Type B pancreatic cell (in vitro differentiated cells): ENCODE results near the gene IRF4. TPM values are rescaled to one million over a fixed set of nuclear protein-coding genes. Genes with fewer than 3 reads are reported as not detected.

ENCODE experiments used
- DNase-seq: peaks from one replicate; pipeline ENCODE4 v3.0.0; 2021; ENCODE audit warnings: mixed read lengths; ENCODE audit not compliant: unreplicated experiment; ENCODE audit errors: extremely low spot score
- H3K27ac Mint-ChIP-seq: 2 replicates; pipeline ENCODE4 v1.8.0; 2021; ENCODE audit warnings: mild to moderate bottlenecking, mixed read lengths
- H3K27me3 Mint-ChIP-seq: 2 replicates; pipeline ENCODE4 v1.8.0; 2021; ENCODE audit warnings: mixed read lengths
- H3K36me3 Mint-ChIP-seq: 2 replicates; pipeline ENCODE4 v1.8.0; 2021; ENCODE audit warnings: mixed read lengths
- H3K4me1 Mint-ChIP-seq: one replicate; pipeline ENCODE4 v1.8.0; 2021; ENCODE audit warnings: mixed read lengths; ENCODE audit not compliant: unreplicated experiment
- H3K4me3 Mint-ChIP-seq: 2 replicates; pipeline ENCODE4 v1.8.0; 2021; ENCODE audit warnings: mild to moderate bottlenecking, mixed read lengths
- H3K9me3 Mint-ChIP-seq: 2 replicates; pipeline ENCODE4 v1.8.0; 2021; ENCODE audit warnings: mixed read lengths
- CTCF ChIP-seq: fragments of 200-600 bp; sonication (generic); conservative IDR thresholded peaks from 2 replicates; pipeline ENCODE4 v1.5.0; 2021; ENCODE audit warnings: antibody characterized with exemption, mild to moderate bottlenecking
- total RNA-seq: library from RNA; stranded (reverse); gene quantifications from 2 replicates; pipeline ENCODE4 v1.2.1, GENCODE V29; 2021; ENCODE audit warnings: low replicate concordance

The IRF4 gene
- total RNA-seq, 1 donor from 2014 or later = 1.7 TPM

GRCh38 chr6:409370-409972, 17.9 kb downstream of the IRF4 start:
- no peak for DNase-seq
- H3K27me3 Mint-ChIP-seq = peaks cover 60% of the 10 kb centered on the region
- peaks cover 9% of the 10 kb centered on the region for H3K4me1 Mint-ChIP-seq
- H3K36me3 Mint-ChIP-seq = no peaks in the 10 kb centered on the region
- H3K9me3 Mint-ChIP-seq = no peaks in the 10 kb centered on the region
- no peak overlapping the region for H3K27ac Mint-ChIP-seq
- TF ChIP-seq CTCF = no peak
- no peak overlapping the region for H3K4me3 Mint-ChIP-seq

GRCh38 chr6:410555-411395, 19.2 kb downstream of the IRF4 start:
- Mint-ChIP-seq H3K4me3 (no peak overlapping the region), H3K36me3 (no peaks in the 10 kb centered on the region)

GRCh38 chr6:411402-412145, 20.0 kb downstream of the IRF4 start:
- H3K36me3 Mint-ChIP-seq = no peaks in the 10 kb centered on the region
- H3K4me1 Mint-ChIP-seq = peaks cover 9% of the 10 kb centered on the region
- no peak overlapping the region for H3K4me3 Mint-ChIP-seq
- H3K27me3 Mint-ChIP-seq = peaks cover 50% of the 10 kb centered on the region
- no peak for DNase-seq
- no peak for TF ChIP-seq CTCF
- no peak overlapping the region for H3K27ac Mint-ChIP-seq
- H3K9me3 Mint-ChIP-seq = no peaks in the 10 kb centered on the region

More at GRCh38 chr6:410555-411395, 19.2 kb downstream of the IRF4 start:
- Mint-ChIP-seq H3K27me3 (peaks cover 53% of the 10 kb centered on the region), H3K27ac (no peak overlapping the region), H3K4me1 (peaks cover 9% of the 10 kb centered on the region), H3K9me3 (no peaks in the 10 kb centered on the region)
- DNase-seq = no peak
- TF ChIP-seq CTCF = no peak

- H3K36me3 Mint-ChIP-seq = no peaks in the 10 kb centered on the region
- no peak for TF ChIP-seq CTCF
- H3K27me3 Mint-ChIP-seq = peaks cover 47% of the 10 kb centered on the region
- peaks cover 9% of the 10 kb centered on the region for H3K4me1 Mint-ChIP-seq
- H3K27ac Mint-ChIP-seq = no peak overlapping the region
- no peak for DNase-seq
- H3K9me3 Mint-ChIP-seq = no peaks in the 10 kb centered on the region
- H3K4me3 Mint-ChIP-seq = no peak overlapping the region
Observed at GRCh38 chr6:412146-412886, 20.8 kb downstream of the IRF4 start.

GRCh38 chr6:414447-414846, 22.9 kb downstream of the IRF4 start:
- no peak overlapping the region for H3K27ac Mint-ChIP-seq
- no peak for DNase-seq
- H3K36me3 Mint-ChIP-seq = no peaks in the 10 kb centered on the region
- H3K9me3 Mint-ChIP-seq = no peaks in the 10 kb centered on the region
- H3K4me3 Mint-ChIP-seq = no peak overlapping the region
- no peak for TF ChIP-seq CTCF
- peaks cover 41% of the 10 kb centered on the region for H3K27me3 Mint-ChIP-seq
- peaks cover 3% of the 10 kb centered on the region for H3K4me1 Mint-ChIP-seq
